Measurements from ENCODE around the gene LMX1A. TPM values are rescaled to one million over a fixed set of nuclear protein-coding genes. Genes with fewer than 3 reads are reported as not detected.

LMX1A gene
- total and polyA plus RNA-seq, 2 of the 13 experiments (the other 11 are each of a cell fraction or from before 2014, with no cell fraction given), result 0.07 TPM; not detected in 1

DNA sequence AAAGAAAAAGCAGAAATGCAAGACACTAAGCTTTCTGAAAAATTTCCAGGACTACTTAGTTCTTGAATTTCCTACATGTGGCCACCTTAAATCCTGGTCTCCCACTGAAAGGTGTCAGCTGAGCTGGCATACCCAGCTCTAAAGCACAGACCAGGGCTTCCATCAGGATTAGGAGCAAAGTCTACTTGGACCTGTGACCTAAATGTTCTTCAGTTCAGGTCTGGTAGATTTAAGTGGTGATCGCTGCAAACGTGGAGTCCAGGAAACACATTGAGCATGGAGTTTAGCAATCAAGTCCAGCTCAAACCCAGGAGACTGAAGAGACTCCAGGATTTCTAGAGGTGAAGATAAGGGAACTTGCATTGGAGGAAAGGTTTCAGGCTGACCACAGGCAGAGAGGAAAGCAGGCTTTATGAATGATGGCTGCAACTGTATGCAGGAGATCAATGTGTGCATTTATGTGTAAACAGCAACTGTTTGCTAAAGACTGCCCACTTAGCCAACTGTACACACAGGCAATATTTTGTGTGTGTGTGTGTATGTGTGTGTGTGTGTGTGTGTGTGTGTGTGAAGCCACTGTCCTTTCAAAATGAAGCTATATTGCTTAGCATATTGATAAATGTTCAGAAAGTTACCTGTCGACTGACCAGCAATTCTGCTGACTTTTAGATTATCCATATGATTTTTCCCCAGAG lies 75.2 kb downstream of the LMX1A start (continued):
- TF ChIP-seq, protein P1, sequence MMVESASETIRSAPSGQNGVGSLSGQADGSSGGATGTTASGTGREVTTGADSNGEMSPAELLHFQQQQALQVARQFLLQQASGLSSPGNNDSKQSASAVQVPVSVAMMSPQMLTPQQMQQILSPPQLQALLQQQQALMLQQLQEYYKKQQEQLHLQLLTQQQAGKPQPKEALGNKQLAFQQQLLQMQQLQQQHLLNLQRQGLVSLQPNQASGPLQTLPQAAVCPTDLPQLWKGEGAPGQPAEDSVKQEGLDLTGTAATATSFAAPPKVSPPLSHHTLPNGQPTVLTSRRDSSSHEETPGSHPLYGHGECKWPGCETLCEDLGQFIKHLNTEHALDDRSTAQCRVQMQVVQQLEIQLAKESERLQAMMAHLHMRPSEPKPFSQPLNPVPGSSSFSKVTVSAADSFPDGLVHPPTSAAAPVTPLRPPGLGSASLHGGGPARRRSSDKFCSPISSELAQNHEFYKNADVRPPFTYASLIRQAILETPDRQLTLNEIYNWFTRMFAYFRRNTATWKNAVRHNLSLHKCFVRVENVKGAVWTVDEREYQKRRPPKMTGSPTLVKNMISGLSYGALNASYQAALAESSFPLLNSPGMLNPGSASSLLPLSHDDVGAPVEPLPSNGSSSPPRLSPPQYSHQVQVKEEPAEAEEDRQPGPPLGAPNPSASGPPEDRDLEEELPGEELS (CRISPR knock-in tag; IDR thresholded peaks at IDR 0.05), result peak; percentile 78
- TF ChIP-seq KLF13 (CRISPR knock-in tag; IDR thresholded peaks at IDR 0.05), result no peak
- TF ChIP-seq ONECUT2 (CRISPR knock-in tag; IDR thresholded peaks at IDR 0.05), result no peak
- no peak for TF ChIP-seq ZBTB10 (CRISPR knock-in tag; IDR thresholded peaks at IDR 0.05; ENCODE audit: borderline replicate concordance)
- no peak for TF ChIP-seq HOXA3 (CRISPR knock-in tag; IDR thresholded peaks at IDR 0.05)
- no peak for TF ChIP-seq XRCC5 (optimal IDR thresholded peaks at IDR 0.05; ENCODE audit: low read length)
- no peak for TF ChIP-seq GFI1 (CRISPR knock-in tag; IDR thresholded peaks at IDR 0.05; ENCODE audit: borderline replicate concordance)
- TF ChIP-seq CAMTA2 (CRISPR knock-in tag; IDR thresholded peaks at IDR 0.05; ENCODE audit: borderline replicate concordance), result no peak
- no peak for TF ChIP-seq EEA1 (CRISPR knock-in tag; IDR thresholded peaks at IDR 0.05; ENCODE audit: borderline replicate concordance)
- no peak for TF ChIP-seq TARDBP (CRISPR knock-in tag; IDR thresholded peaks at IDR 0.05)
- TF ChIP-seq NR2C2 (CRISPR knock-in tag; IDR thresholded peaks at IDR 0.05; ENCODE audit: borderline replicate concordance), result peak; percentile 18; the same call in 1 of the 2 replicates
- TF ChIP-seq, protein P2, sequence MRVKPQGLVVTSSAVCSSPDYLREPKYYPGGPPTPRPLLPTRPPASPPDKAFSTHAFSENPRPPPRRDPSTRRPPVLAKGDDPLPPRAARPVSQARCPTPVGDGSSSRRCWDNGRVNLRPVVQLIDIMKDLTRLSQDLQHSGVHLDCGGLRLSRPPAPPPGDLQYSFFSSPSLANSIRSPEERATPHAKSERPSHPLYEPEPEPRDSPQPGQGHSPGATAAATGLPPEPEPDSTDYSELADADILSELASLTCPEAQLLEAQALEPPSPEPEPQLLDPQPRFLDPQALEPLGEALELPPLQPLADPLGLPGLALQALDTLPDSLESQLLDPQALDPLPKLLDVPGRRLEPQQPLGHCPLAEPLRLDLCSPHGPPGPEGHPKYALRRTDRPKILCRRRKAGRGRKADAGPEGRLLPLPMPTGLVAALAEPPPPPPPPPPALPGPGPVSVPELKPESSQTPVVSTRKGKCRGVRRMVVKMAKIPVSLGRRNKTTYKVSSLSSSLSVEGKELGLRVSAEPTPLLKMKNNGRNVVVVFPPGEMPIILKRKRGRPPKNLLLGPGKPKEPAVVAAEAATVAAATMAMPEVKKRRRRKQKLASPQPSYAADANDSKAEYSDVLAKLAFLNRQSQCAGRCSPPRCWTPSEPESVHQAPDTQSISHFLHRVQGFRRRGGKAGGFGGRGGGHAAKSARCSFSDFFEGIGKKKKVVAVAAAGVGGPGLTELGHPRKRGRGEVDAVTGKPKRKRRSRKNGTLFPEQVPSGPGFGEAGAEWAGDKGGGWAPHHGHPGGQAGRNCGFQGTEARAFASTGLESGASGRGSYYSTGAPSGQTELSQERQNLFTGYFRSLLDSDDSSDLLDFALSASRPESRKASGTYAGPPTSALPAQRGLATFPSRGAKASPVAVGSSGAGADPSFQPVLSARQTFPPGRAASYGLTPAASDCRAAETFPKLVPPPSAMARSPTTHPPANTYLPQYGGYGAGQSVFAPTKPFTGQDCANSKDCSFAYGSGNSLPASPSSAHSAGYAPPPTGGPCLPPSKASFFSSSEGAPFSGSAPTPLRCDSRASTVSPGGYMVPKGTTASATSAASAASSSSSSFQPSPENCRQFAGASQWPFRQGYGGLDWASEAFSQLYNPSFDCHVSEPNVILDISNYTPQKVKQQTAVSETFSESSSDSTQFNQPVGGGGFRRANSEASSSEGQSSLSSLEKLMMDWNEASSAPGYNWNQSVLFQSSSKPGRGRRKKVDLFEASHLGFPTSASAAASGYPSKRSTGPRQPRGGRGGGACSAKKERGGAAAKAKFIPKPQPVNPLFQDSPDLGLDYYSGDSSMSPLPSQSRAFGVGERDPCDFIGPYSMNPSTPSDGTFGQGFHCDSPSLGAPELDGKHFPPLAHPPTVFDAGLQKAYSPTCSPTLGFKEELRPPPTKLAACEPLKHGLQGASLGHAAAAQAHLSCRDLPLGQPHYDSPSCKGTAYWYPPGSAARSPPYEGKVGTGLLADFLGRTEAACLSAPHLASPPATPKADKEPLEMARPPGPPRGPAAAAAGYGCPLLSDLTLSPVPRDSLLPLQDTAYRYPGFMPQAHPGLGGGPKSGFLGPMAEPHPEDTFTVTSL (CRISPR knock-in tag; IDR thresholded peaks at IDR 0.05; ENCODE audit: borderline replicate concordance), result peak; percentile 32; the same call in 1 of the 2 replicates
- peak; percentile 84 for TF ChIP-seq ZKSCAN8 (CRISPR knock-in tag; IDR thresholded peaks at IDR 0.05; ENCODE audit: borderline replicate concordance)
- no peak for TF ChIP-seq KLF12 (CRISPR knock-in tag; IDR thresholded peaks at IDR 0.05; ENCODE audit: borderline replicate concordance)
- no peak for TF ChIP-seq FOXA1 (IDR thresholded peaks at IDR 0.05)
- peak; percentile 30; the same call in 1 of the 2 replicates for TF ChIP-seq FOXA1 (CRISPR knock-in tag; IDR thresholded peaks at IDR 0.05)
